Subcutaneous abdominal adipose tissue (tissue), 5 donors: ENCODE results near the gene ZNRF1.
"Not testable (repeated sequence)": the region's sequence is repeated elsewhere in the genome, so short reads cannot be mapped to it uniquely, and the experiment has no call there.

Experiments
- H3K27ac ChIP-seq: one replicate; pipeline ENCODE4 v1.7.0; 2013; ENCODE audit warnings: low read depth, mild to moderate bottlenecking, inconsistent platforms, low read length, moderate library complexity
- H3K27me3 ChIP-seq, 5 donors: one replicate each; pipeline ENCODE4 v1.7.0; 2013; ENCODE audit warnings: low read length in 5 of 5, inconsistent platforms in 1 of 5; ENCODE audit not compliant: control insufficient read depth in 5 of 5, insufficient read depth in 4 of 5
- H3K36me3 ChIP-seq, 5 donors: one replicate each; pipeline ENCODE4 v1.7.0; 2013; ENCODE audit warnings: low read length in 5 of 5; ENCODE audit not compliant: control insufficient read depth in 5 of 5, insufficient read depth in 5 of 5
- H3K4me1 ChIP-seq, 5 donors: one replicate each; pipeline ENCODE4 v1.7.0; 2013; ENCODE audit warnings: low read length in 5 of 5, mild to moderate bottlenecking in 3 of 5, moderate library complexity in 1 of 5; ENCODE audit not compliant: control insufficient read depth in 5 of 5, insufficient read depth in 5 of 5
- H3K4me3 ChIP-seq, 5 donors: one replicate each; pipeline ENCODE4 v1.7.0; 2013; ENCODE audit warnings: low read length in 5 of 5, low read depth in 1 of 5
- H3K9ac ChIP-seq, 5 donors: one replicate each; pipeline ENCODE4 v1.7.0; 2013; ENCODE audit warnings: low read length in 5 of 5, mild to moderate bottlenecking in 4 of 5, moderate library complexity in 3 of 5
- H3K9me3 ChIP-seq, 5 donors: one replicate each; pipeline ENCODE4 v1.7.0; 2013; ENCODE audit warnings: low read length in 5 of 5; ENCODE audit not compliant: control insufficient read depth in 5 of 5
- donor health status: healthy.
- donor health status: healthy.
- donor health status: healthy.
- donor health status: healthy.
- donor health status: healthy.

Gene ZNRF1

DNA sequence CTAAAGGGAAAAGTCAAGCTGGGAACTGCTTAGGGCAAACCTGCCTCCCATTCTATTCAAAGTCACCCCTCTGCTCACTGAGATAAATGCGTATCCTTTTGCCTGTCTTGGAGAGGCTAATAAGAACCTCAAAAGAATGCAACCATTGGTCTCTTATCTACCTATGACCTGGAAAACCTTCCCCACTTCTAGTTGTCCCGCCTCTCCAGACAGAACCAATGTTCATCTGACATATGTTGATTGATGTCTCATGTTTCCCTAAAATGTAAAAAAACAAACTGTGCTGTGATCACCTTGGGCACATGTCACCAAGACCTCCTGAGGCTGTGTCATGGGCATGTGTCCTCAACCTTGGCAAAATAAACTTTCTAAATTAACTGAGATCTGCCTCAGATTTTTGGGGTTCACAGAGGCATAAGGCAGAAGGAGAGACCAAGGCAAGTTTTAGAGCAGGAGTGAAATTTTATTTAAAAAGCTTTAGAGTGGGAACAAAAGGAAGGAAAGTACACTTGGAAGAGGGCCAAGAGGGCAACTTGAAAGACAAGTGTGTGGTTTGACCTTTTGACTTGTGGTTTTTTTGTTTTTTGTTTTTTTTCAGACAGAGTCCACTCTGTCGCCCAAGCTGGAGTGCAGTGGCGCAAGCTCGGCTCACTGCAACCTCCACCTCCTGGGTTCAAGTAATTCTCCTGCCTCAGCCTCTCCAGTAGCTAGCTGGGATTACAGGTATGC lies 130.8 kb downstream of the ZNRF1 start:
- not testable (repeated sequence) for H3K9ac ChIP-seq, H3K4me1 ChIP-seq, H3K27me3 ChIP-seq, H3K36me3 ChIP-seq, H3K4me3 ChIP-seq, H3K9me3 ChIP-seq, H3K27ac ChIP-seq

DNA sequence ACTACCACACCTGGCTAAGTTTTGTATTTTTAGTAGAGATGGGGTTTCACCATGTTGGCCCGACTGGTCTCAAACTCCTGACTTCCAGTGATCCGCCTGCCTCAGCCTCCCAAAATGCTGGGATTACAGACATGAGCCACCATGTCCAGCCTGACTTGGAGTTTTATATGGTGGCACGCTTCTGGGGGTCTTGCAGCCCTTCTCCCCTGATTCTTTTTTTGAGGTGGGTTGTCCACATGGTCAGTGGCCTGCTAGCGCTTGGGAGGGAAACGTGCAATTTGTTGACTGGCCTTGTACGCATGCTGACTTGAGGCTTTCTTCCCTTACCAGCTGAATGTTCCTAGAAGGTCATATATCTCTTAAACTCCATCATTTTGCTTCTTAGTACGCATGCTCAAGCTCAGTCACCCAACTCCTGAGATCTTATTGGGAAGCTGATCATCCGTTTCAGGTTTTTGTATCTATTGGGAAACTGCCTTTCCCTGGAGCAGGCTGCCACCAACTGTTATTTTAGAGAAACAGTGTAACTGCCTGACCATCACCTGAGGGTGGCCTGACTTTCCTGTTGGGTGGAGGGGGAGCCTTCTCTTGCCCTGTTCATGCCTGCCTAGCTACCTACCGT lies 131.4 kb downstream of the ZNRF1 start:
- peaks cover 0 to 4% (median 0%) of the 10 kb centered on the region in 5 donors for H3K9me3 ChIP-seq
- H3K27me3 ChIP-seq = peaks cover 0 to 2% (median 0%) of the 10 kb centered on the region in 5 donors
- no peaks in the 10 kb centered on the region for H3K36me3 ChIP-seq
- H3K9ac ChIP-seq = no peak overlapping the region
- H3K27ac ChIP-seq = no peak overlapping the region
- no peak overlapping the region for H3K4me3 ChIP-seq
- no peaks in the 10 kb centered on the region for H3K4me1 ChIP-seq

DNA sequence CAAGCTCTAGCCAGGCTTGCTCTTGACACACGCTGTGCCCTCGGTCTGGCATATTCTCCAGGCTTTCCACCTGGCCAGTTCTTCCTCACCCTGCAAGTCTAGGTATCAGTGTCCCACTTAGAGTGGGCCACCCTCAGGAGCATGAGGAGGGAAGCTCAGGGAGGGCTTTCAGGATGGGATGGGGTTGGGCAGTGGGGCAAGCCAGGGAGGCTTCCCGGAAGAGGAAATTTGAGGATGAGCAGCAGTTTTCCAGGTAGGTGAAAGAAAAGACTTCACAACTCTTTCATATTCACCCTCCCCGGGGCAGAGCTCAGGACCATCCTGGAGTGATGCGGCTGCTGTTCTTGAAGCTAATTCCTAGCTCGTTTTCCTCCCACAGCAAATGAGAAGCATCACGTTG lies 132.3 kb downstream of the ZNRF1 start:
- Histone ChIP-seq H3K27ac (no peak overlapping the region), H3K27me3 (peaks cover 0 to 2% (median 0%) of the 10 kb centered on the region in 5 donors), H3K36me3 (no peaks in the 10 kb centered on the region), H3K4me1 (no peaks in the 10 kb centered on the region), H3K4me3 (no peak overlapping the region), H3K9me3 (peaks cover 0 to 4% (median 0%) of the 10 kb centered on the region in 5 donors), H3K9ac (no peak overlapping the region)

DNA sequence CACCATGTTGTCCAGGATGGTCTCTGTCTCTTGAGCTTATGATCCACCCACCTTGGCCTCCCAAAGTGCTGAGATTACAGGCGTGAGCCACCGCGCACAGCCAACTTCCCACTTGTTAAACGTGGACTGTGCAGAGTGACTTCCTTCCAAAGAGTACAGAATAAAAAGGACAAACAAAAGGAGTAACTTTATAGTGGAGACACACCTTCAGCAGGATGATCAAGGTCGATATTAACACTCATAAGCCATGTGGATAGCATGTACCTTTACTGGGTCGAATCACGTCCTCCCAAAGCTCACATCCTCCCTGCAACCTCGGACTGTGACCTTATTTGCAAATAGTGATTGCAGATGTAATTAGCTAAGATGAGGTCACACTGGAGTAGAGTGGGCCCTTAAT lies 139.4 kb downstream of the ZNRF1 start:
- Histone ChIP-seq H3K27me3 (no peaks in the 10 kb centered on the region), H3K4me3 (peak overlapping the region in 1 of 5 donors; percentile 31), H3K4me1 (peaks cover 0 to 5% (median 0%) of the 10 kb centered on the region in 5 donors), H3K27ac (no peak overlapping the region), H3K36me3 (no peaks in the 10 kb centered on the region), H3K9me3 (no peaks in the 10 kb centered on the region), H3K9ac (no peak overlapping the region)

DNA sequence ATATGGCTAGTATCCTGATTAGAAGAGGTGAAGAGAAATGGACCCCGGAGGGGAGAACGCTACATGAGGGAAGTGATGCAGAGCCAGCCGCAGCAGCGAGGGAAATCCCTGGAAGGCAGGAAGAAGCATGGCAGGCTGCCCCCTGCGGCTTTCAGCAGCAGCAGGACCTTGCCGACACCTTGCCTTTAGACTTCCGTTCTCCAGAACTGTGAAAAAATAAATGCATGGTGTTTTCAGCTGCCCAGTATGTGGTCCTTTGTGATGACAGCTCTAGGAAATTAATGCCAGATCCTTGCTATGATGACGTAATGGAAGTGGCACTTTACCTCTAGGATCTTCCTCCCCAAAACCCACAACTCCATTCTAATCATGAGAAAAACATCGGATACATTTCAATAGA lies 139.8 kb downstream of the ZNRF1 start:
- Histone ChIP-seq H3K27ac (no peak overlapping the region), H3K4me1 (peaks cover 0 to 5% (median 0%) of the 10 kb centered on the region in 5 donors), H3K27me3 (no peaks in the 10 kb centered on the region), H3K4me3 (peak overlapping the region in 1 of 5 donors; percentile 31), H3K9me3 (no peaks in the 10 kb centered on the region), H3K36me3 (no peaks in the 10 kb centered on the region), H3K9ac (no peak overlapping the region)

DNA sequence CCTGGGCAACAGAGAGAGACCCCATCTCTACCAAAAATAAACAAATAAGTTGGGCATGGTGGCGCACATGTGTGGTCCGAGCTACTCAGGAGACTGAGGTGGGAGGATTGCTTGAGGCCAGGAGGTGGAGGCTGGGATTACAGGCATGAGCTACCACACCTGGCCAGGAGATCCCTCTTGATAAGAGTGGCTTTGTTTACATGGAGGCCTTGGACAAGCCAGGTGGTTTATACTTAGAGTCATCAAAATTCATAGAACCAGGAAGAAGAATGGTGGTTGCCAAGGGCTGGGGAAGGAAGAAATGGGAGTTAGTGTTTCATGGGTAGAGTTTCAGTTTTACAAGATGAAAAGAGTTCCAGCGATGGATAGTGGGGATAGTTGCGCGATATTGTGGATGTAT lies 140.7 kb downstream of the ZNRF1 start:
- no peaks in the 10 kb centered on the region for H3K9me3 ChIP-seq
- H3K36me3 ChIP-seq = no peaks in the 10 kb centered on the region
- peaks cover 0 to 5% (median 0%) of the 10 kb centered on the region in 5 donors for H3K4me1 ChIP-seq
- no peaks in the 10 kb centered on the region for H3K27me3 ChIP-seq
- no peak overlapping the region for H3K4me3 ChIP-seq
- no peak overlapping the region for H3K27ac ChIP-seq
- no peak overlapping the region for H3K9ac ChIP-seq

DNA sequence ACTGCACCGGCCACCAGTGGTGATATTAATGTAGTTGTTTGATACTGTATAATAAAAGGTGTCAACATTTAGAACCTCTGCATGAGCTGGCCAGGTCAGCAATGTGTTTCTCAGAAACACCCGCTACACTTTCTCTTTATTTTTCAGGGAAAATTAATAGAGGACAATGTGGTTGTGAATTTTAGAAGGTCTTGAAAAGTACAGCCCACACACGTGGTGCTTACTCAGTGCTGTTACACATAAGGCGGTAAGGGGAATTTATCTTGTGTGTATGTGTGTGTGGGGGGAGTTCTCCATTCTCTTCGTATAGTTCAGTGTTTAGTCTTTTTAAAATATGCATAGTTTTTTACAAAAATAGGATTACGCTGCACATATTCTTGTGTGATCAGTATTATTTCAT lies 145.1 kb downstream of the ZNRF1 start:
- no peaks in the 10 kb centered on the region for H3K36me3 ChIP-seq
- no peak overlapping the region for H3K4me3 ChIP-seq
- H3K9me3 ChIP-seq = peaks cover 0 to 8% (median 4%) of the 10 kb centered on the region in 5 donors
- H3K27ac ChIP-seq = no peak overlapping the region
- peaks cover under 1 to 4% (median 2%) of the 10 kb centered on the region in 5 donors for H3K4me1 ChIP-seq
- no peaks in the 10 kb centered on the region for H3K27me3 ChIP-seq
- no peak overlapping the region for H3K9ac ChIP-seq

DNA sequence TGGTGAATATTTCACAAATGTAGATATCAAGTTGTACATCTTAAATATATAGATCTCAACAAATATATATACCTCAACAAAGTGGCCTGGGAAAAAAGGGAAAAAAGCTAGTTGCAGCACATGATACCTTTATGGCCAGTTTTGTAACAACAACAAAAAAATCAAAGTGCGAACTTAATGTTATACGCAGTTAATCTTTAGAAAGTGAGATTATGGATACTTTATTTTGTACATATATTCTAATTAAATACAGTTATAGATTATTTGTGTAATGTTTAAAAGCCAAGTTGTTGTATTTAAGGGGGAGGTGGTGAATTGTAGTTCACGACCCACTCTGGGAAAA lies 149.1 kb downstream of the ZNRF1 start:
- Histone ChIP-seq H3K27ac (peak overlapping the region; percentile 90), H3K36me3 (no peaks in the 10 kb centered on the region), H3K9me3 (peaks cover 3 to 25% (median 20%) of the 10 kb centered on the region in 5 donors), H3K4me1 (peaks cover 2 to 8% (median 6%) of the 10 kb centered on the region in 5 donors), H3K27me3 (no peaks in the 10 kb centered on the region), H3K4me3 (peak overlapping the region in 4 of 5 donors; percentile 29 to 99 (median 80)), H3K9ac (peak overlapping the region in 1 of 5 donors; percentile 92)

DNA sequence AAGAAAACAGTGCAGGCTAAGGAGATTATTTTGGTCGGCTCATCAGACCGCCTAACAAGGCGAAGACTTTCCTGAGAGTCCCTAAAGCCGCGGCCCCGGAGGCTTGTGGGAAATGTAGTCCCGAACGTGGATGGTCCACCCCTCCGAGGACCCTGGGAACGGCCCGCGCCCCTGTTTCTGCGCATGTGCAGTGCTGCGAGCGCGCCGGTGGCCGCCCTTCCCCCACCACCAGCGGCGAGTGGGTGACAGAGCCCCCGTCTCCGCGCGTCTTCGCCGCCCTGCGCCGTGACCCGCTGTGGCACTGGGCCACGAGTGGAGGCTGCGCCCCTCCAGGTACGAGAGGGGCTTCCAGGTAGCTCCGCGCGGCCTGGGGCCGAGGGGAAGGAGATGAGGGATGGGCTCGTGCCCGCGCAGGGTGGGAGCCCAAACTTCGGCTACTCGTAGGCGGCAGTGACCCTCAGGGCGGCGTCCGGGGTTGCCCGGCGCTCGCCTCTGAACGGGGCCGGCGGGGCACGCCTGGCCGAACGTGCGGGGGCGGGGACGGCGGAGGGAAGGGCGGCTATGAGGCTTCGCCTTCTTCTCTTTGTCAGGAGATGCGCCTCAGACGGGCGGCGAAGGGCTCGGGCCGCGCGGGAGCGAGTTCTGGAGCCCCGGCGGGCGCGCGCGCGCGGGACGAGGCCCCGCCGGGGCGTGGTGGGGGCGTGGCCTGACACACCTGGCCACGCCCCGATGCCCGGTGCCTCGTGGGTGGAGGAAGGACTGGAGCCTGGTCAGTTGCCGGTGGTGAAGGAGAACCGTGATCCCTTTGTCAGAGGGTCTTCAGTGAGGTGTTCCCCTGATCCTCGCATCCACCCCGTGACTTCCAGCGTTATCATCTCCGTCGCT lies 149.7 kb downstream of the ZNRF1 start, which contains the start of gene ZFP1:
Gene ZFP1 (plus strand): TSS at position 214 of the 885 bp plus-strand sequence. CDS start 4,428 bp downstream, outside the sequence.
- H3K4me3 ChIP-seq = peak within 1 kb of the TSS; percentile 68 to 99 (median 92)
- H3K27ac ChIP-seq = peak within 1 kb of the TSS; percentile 90
- peaks cover 0 to 3% (median 0%) of the 10 kb centered on the region in 5 donors for H3K36me3 ChIP-seq
- peak within 1 kb of the TSS in 4 of 5 donors; percentile 84 to 92 (median 90) for H3K9ac ChIP-seq
- H3K4me1 ChIP-seq = peaks cover 2 to 8% (median 6%) of the 10 kb centered on the region in 5 donors
- no peaks in the 10 kb centered on the region for H3K27me3 ChIP-seq
- H3K9me3 ChIP-seq = peaks cover 3 to 25% (median 20%) of the 10 kb centered on the region in 5 donors
